ENCODE results near the gene EGFL6.
"Not testable (repeated sequence)": the region's sequence is repeated elsewhere in the genome, so short reads cannot be mapped to it uniquely, and the experiment has no call there.

The EGFL6 gene

GRCh38 chrX:13661735-13662288, 92.4 kb downstream of the EGFL6 start:
- Histone ChIP-seq H3K4me3 (replicated peaks; ENCODE audit: low read depth, low read length) (peak overlapping the region; percentile 21), H3K36me3 (ENCODE audit: control insufficient read depth, insufficient read depth, low read length) (no peaks in the 10 kb centered on the region), H3K27me3 (replicated peaks; ENCODE audit: control insufficient read depth, insufficient read depth, low read length) (no peaks in the 10 kb centered on the region)
- no peak for TF ChIP-seq CTCF (IDR thresholded peaks at IDR 0.05; ENCODE audit: insufficient read depth, low read length, poor library complexity, severe bottlenecking)
- DNase-seq (ENCODE audit: extremely low read depth, insufficient read length): no peak

GRCh38 chrX:13662355-13662791, 93.0 kb downstream of the EGFL6 start:
- DNase-seq (ENCODE audit: extremely low read depth, insufficient read length): no peak
- H3K4me3 ChIP-seq (replicated peaks; ENCODE audit: low read depth, low read length): peak overlapping the region; percentile 21
- no peaks in the 10 kb centered on the region for H3K27me3 ChIP-seq (replicated peaks; ENCODE audit: control insufficient read depth, insufficient read depth, low read length)
- no peak for TF ChIP-seq CTCF (IDR thresholded peaks at IDR 0.05; ENCODE audit: insufficient read depth, low read length, poor library complexity, severe bottlenecking)
- H3K36me3 ChIP-seq (ENCODE audit: control insufficient read depth, insufficient read depth, low read length): no peaks in the 10 kb centered on the region

GRCh38 chrX:13664020-13664419, 94.6 kb downstream of the EGFL6 start:
- Histone ChIP-seq H3K4me3 (replicated peaks; ENCODE audit: low read depth, low read length) (no peak overlapping the region), H3K36me3 (ENCODE audit: control insufficient read depth, insufficient read depth, low read length) (no peaks in the 10 kb centered on the region), H3K27me3 (replicated peaks; ENCODE audit: control insufficient read depth, insufficient read depth, low read length) (no peaks in the 10 kb centered on the region)
- DNase-seq (ENCODE audit: extremely low read depth, insufficient read length): no peak
- TF ChIP-seq CTCF (IDR thresholded peaks at IDR 0.05; ENCODE audit: insufficient read depth, low read length, poor library complexity, severe bottlenecking): no peak

- TF ChIP-seq CTCF (IDR thresholded peaks at IDR 0.05; ENCODE audit: insufficient read depth, low read length, poor library complexity, severe bottlenecking): no peak
- H3K36me3 ChIP-seq (ENCODE audit: control insufficient read depth, insufficient read depth, low read length): no peaks in the 10 kb centered on the region
- no peak for DNase-seq (ENCODE audit: extremely low read depth, insufficient read length)
- no peak overlapping the region for H3K4me3 ChIP-seq (replicated peaks; ENCODE audit: low read depth, low read length)
- no peaks in the 10 kb centered on the region for H3K27me3 ChIP-seq (replicated peaks; ENCODE audit: control insufficient read depth, insufficient read depth, low read length)
Measured at GRCh38 chrX:13666836-13667235, 97.4 kb downstream of the EGFL6 start.

- no peak for TF ChIP-seq CTCF (IDR thresholded peaks at IDR 0.05; ENCODE audit: insufficient read depth, low read length, poor library complexity, severe bottlenecking)
- Histone ChIP-seq H3K36me3 (ENCODE audit: control insufficient read depth, insufficient read depth, low read length) (no peaks in the 10 kb centered on the region), H3K27me3 (replicated peaks; ENCODE audit: control insufficient read depth, insufficient read depth, low read length) (no peaks in the 10 kb centered on the region)
Measured at GRCh38 chrX:13667919-13668318, 98.5 kb downstream of the EGFL6 start.

GRCh38 chrX:13669246-13669737, 99.9 kb downstream of the EGFL6 start:
- Histone ChIP-seq H3K27me3 (replicated peaks; ENCODE audit: control insufficient read depth, insufficient read depth, low read length) (no peaks in the 10 kb centered on the region), H3K36me3 (ENCODE audit: control insufficient read depth, insufficient read depth, low read length) (no peaks in the 10 kb centered on the region), H3K4me3 (replicated peaks; ENCODE audit: low read depth, low read length) (peak overlapping the region; percentile 23)
- DNase-seq (ENCODE audit: extremely low read depth, insufficient read length): peak; percentile 73
- TF ChIP-seq CTCF (IDR thresholded peaks at IDR 0.05; ENCODE audit: insufficient read depth, low read length, poor library complexity, severe bottlenecking): no peak

More at GRCh38 chrX:13667919-13668318, 98.5 kb downstream of the EGFL6 start:
- DNase-seq (ENCODE audit: extremely low read depth, insufficient read length): no peak
- no peak overlapping the region for H3K4me3 ChIP-seq (replicated peaks; ENCODE audit: low read depth, low read length)

GRCh38 chrX:13669755-13670154, 100.4 kb downstream of the EGFL6 start:
- peak overlapping the region; percentile 15 for H3K4me3 ChIP-seq (replicated peaks; ENCODE audit: low read depth, low read length)
- H3K36me3 ChIP-seq (ENCODE audit: control insufficient read depth, insufficient read depth, low read length); H3K27me3 ChIP-seq (replicated peaks; ENCODE audit: control insufficient read depth, insufficient read depth, low read length); DNase-seq (ENCODE audit: extremely low read depth, insufficient read length): not testable (repeated sequence)

Data from GM06990 (cell line).